Activated CD8-positive, alpha-beta memory T cell treated with anti-CD3 and anti-CD28 coated beads, Interleukin-2, amount 10 ng/mL, durations not matched to agents 7 days and 5 days (primary cell): ENCODE results near the gene ONECUT2. TPM values are rescaled to one million over a fixed set of nuclear protein-coding genes. Genes with fewer than 3 reads are reported as not detected.

Experiments
- ATAC-seq: fragments of 150-1000 bp; cut with Tn5 transposase; one replicate; pipeline ENCODE4 v1.10.0; 2021; ENCODE audit warnings: moderate library complexity
- CTCF ChIA-PET: fragments of 350-600 bp; sonication (Branson Sonifier 250); formaldehyde crosslinking; loops from one replicate; lab custom pipeline; 2021; ENCODE audit warnings: antibody characterized with exemption; lab: Charles Lee
- DNase-seq: peaks from one replicate; pipeline ENCODE4 v3.0.0-alpha.2; 2020
- H3K27ac Mint-ChIP-seq: one replicate; pipeline ENCODE4 v1.8.0; 2021; ENCODE audit warnings: mild to moderate bottlenecking, mixed read lengths
- H3K27me3 Mint-ChIP-seq: one replicate; pipeline ENCODE4 v1.8.0; 2021; ENCODE audit warnings: mixed read lengths
- H3K36me3 Mint-ChIP-seq: one replicate; pipeline ENCODE4 v1.8.0; 2021; ENCODE audit warnings: mild to moderate bottlenecking, mixed read lengths
- H3K4me1 Mint-ChIP-seq: one replicate; pipeline ENCODE4 v1.8.0; 2021; ENCODE audit warnings: mixed read lengths
- H3K4me3 Mint-ChIP-seq: one replicate; pipeline ENCODE4 v1.8.0; 2021; ENCODE audit warnings: mild to moderate bottlenecking, moderate library complexity, mixed read lengths
- H3K9me3 Mint-ChIP-seq: one replicate; pipeline ENCODE4 v1.8.0; 2022; ENCODE audit warnings: low read depth, mixed read lengths
- total RNA-seq, 2 experiments: library from RNA; stranded (reverse); gene quantifications; one replicate each; pipeline ENCODE4 v1.2.3, GENCODE V29; 2021

Gene ONECUT2
- total RNA-seq, 2 experiments from 2014 or later: not detected

DNA sequence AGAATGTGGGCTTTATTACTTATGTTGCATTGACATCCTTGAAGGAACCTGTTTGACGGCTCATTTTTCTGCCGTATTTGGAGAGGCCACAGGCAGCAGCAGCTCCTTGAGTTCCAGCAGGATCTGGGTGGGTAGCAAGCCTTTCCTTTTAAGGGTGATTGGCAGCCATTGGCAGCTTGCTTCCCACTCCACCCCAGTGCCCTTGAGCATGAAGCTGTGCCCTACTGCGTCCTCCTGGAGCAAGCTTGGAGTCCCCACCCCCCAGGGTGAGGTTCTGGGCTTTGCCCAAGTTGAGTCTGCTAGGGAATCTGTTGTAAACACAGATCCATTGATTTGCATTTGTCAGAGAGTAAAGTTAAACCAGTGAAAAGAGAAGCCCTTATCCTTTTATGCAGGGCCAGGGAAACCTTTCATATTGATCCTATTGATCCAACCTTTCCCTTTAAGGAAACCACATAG is 9.2 kb downstream of the ONECUT2 start:
- CTCF ChIA-PET: no interaction called here
- H3K27me3 Mint-ChIP-seq: peaks cover 71% of the 10 kb centered on the region
- H3K4me1 Mint-ChIP-seq: peaks cover 14% of the 10 kb centered on the region
- no peak overlapping the region for H3K4me3 Mint-ChIP-seq
- DNase-seq (no peak), ATAC-seq (no peak)
- peaks cover 4% of the 10 kb centered on the region for H3K36me3 Mint-ChIP-seq
- H3K9me3 Mint-ChIP-seq: no peaks in the 10 kb centered on the region
- no peak overlapping the region for H3K27ac Mint-ChIP-seq

- H3K27ac Mint-ChIP-seq: no peak overlapping the region
- no peak overlapping the region for H3K4me3 Mint-ChIP-seq
- H3K36me3 Mint-ChIP-seq: peaks cover 3% of the 10 kb centered on the region
- peaks cover 8% of the 10 kb centered on the region for H3K4me1 Mint-ChIP-seq
- ATAC-seq (no peak), DNase-seq (no peak)
- CTCF ChIA-PET: interaction anchor here (1.0 kb wide), 1 partner anchor 677 kb away, joined by 3 read pairs; no protein-coding TSS in a partner anchor
- peaks cover 58% of the 10 kb centered on the region for H3K27me3 Mint-ChIP-seq
- no peaks in the 10 kb centered on the region for H3K9me3 Mint-ChIP-seq
Observed at GRCh38 chr18:57445488-57446319, 10.5 kb downstream of the ONECUT2 start.

GRCh38 chr18:57446322-57446721 is 11.1 kb downstream of the ONECUT2 start:
- no peak overlapping the region for H3K27ac Mint-ChIP-seq
- H3K27me3 Mint-ChIP-seq: peaks cover 51% of the 10 kb centered on the region
- no peak overlapping the region for H3K4me3 Mint-ChIP-seq
- H3K36me3 Mint-ChIP-seq: peaks cover 2% of the 10 kb centered on the region
- no peaks in the 10 kb centered on the region for H3K9me3 Mint-ChIP-seq
- CTCF ChIA-PET: interaction anchor here (1.0 kb wide), 1 partner anchor 678 kb away, joined by 3 read pairs; no protein-coding TSS in a partner anchor
- ATAC-seq (no peak), DNase-seq (no peak)
- peaks cover 4% of the 10 kb centered on the region for H3K4me1 Mint-ChIP-seq

- Mint-ChIP-seq H3K4me3 (no peak overlapping the region), H3K27ac (no peak overlapping the region), H3K9me3 (no peaks in the 10 kb centered on the region), H3K4me1 (no peaks in the 10 kb centered on the region), H3K27me3 (peaks cover 43% of the 10 kb centered on the region), H3K36me3 (no peaks in the 10 kb centered on the region)
- ATAC-seq: no peak
- DNase-seq: peak; percentile 46
- CTCF ChIA-PET: interaction anchor here (1.0 kb wide), 1 partner anchor 679 kb away, joined by 3 read pairs; no protein-coding TSS in a partner anchor
Observed at GRCh38 chr18:57447154-57447621, 12.0 kb downstream of the ONECUT2 start.

- CTCF ChIA-PET: no interaction called here
- DNase-seq (no peak), ATAC-seq (no peak)
- peaks cover 2% of the 10 kb centered on the region for H3K9me3 Mint-ChIP-seq
- H3K4me3 Mint-ChIP-seq: no peak overlapping the region
- peaks cover 9% of the 10 kb centered on the region for H3K27me3 Mint-ChIP-seq
- no peaks in the 10 kb centered on the region for H3K4me1 Mint-ChIP-seq
- H3K36me3 Mint-ChIP-seq: no peaks in the 10 kb centered on the region
- H3K27ac Mint-ChIP-seq: no peak overlapping the region
Observed at GRCh38 chr18:57455576-57456129, 20.5 kb downstream of the ONECUT2 start.

GRCh38 chr18:57461652-57462269 is 26.6 kb downstream of the ONECUT2 start:
- Mint-ChIP-seq H3K4me3 (no peak overlapping the region), H3K4me1 (no peaks in the 10 kb centered on the region), H3K36me3 (no peaks in the 10 kb centered on the region), H3K9me3 (peaks cover 2% of the 10 kb centered on the region), H3K27me3 (peaks cover 18% of the 10 kb centered on the region), H3K27ac (no peak overlapping the region)
- CTCF ChIA-PET: no interaction called here
- DNase-seq: no peak
- no peak for ATAC-seq

DNA sequence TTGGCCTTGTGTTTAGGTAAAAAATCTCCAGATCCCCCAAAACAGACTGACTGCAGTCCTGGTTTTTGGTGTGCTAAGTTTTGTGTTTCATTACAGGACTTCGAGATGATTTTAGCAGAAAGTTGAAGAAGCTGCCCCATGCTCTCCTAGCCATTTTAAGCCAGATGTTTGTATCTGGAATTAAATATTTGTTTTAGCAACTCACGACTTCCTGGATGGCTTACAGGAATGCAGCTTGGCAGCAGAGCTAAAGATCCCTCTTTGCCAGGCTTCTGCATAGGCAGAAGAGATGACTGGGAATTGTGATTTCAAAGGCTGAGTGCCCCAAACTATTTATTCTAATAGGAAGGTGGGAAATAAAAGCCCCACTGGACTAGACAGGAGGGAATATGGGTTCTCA is 31.1 kb downstream of the ONECUT2 start:
- Mint-ChIP-seq H3K4me1 (no peaks in the 10 kb centered on the region), H3K36me3 (no peaks in the 10 kb centered on the region), H3K27ac (no peak overlapping the region), H3K9me3 (no peaks in the 10 kb centered on the region), H3K27me3 (peaks cover 18% of the 10 kb centered on the region), H3K4me3 (no peak overlapping the region)
- no peak for DNase-seq
- CTCF ChIA-PET: no interaction called here
- no peak for ATAC-seq

DNA sequence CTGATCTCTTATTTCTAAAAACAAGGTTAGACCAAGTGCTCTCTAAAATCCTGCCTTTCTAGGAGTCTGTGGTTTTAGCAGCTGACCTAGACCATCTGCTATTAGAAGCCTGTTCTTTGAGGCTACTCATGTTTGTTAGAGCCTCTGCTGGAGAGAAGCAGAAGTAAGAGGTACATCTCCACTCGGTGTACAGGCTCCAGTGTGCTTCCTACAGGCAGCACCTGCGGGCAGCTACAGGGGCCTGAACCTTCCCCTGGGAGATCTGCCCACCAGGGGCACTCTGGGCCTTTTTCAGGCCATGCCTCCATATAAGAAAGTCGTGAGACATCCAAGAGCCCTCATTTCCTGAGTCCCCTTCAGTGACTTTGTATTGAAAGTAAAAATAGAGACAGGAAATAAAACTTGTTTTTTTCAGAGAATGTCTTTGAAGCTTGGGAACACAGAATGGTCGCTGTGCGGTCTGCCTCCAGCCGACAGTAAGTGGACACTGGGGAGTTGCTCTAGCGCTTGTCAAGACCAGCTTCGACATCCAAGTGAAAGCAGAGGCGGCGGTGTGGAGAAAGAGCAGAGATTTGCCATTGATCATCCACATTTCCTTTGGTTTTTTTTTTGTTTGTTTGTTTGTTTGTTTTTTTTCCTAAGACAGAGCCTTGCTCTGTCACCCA is 31.7 kb downstream of the ONECUT2 start:
- Mint-ChIP-seq H3K9me3 (no peaks in the 10 kb centered on the region), H3K4me3 (no peak overlapping the region), H3K27ac (no peak overlapping the region), H3K27me3 (peaks cover 18% of the 10 kb centered on the region), H3K36me3 (no peaks in the 10 kb centered on the region), H3K4me1 (no peaks in the 10 kb centered on the region)
- ATAC-seq (no peak), DNase-seq (no peak)
- CTCF ChIA-PET: no interaction called here

- Mint-ChIP-seq H3K9me3 (no peaks in the 10 kb centered on the region), H3K4me1 (no peaks in the 10 kb centered on the region), H3K36me3 (no peaks in the 10 kb centered on the region), H3K4me3 (no peak overlapping the region), H3K27ac (no peak overlapping the region), H3K27me3 (peaks cover 16% of the 10 kb centered on the region)
- no peak for DNase-seq
- ATAC-seq: no peak
- CTCF ChIA-PET: no interaction called here
Observed at GRCh38 chr18:57469884-57470283, 34.7 kb downstream of the ONECUT2 start.

DNA sequence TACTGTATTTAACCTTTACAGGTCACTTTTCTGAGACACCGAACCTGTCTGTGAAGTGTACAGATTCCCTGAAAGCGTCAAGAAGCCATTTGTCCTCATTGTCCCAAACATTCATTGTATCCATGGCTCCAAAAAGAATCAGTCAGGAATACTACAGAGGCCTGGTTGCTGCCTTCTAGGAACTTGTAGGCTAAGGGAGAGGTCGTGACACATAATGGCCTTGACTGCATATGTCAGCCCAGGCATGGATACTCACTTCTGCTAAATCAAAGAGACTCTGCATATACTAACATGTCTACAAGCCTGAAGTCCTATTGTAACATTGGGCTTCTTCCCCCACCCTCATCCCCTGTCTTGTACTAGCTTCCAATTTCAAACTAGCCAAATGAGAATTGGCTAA is 40.2 kb downstream of the ONECUT2 start:
- no peak for ATAC-seq
- no peaks in the 10 kb centered on the region for H3K4me1 Mint-ChIP-seq
- no peaks in the 10 kb centered on the region for H3K36me3 Mint-ChIP-seq
- peaks cover 12% of the 10 kb centered on the region for H3K27me3 Mint-ChIP-seq
- CTCF ChIA-PET: no interaction called here
- no peak overlapping the region for H3K4me3 Mint-ChIP-seq
- H3K27ac Mint-ChIP-seq: no peak overlapping the region
- no peak for DNase-seq
- no peaks in the 10 kb centered on the region for H3K9me3 Mint-ChIP-seq

GRCh38 chr18:57475903-57476302 is 40.7 kb downstream of the ONECUT2 start:
- Mint-ChIP-seq H3K4me1 (no peaks in the 10 kb centered on the region), H3K27me3 (peaks cover 12% of the 10 kb centered on the region), H3K4me3 (no peak overlapping the region), H3K9me3 (no peaks in the 10 kb centered on the region), H3K36me3 (no peaks in the 10 kb centered on the region), H3K27ac (no peak overlapping the region)
- DNase-seq: no peak
- no peak for ATAC-seq
- CTCF ChIA-PET: no interaction called here

DNA sequence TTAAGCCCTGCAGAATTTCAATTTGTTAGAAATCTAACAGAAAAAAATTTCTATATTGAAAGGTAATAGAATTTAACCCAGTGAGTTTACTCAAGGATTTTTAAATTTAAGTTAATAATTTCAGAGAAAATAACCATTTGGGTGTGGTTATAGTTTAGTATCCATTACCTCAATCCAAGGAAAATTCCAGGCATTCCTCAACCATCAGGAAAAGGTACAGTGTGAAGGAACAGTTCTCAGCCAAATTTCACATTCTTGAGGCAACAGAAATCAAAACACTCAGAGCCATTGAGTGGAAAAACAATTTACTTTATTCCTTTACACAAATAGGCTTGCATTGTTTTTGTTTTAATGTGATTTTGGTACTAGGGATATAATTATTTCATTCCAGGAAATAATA is 45.6 kb downstream of the ONECUT2 start:
- H3K4me3 Mint-ChIP-seq: no peak overlapping the region
- H3K9me3 Mint-ChIP-seq: no peaks in the 10 kb centered on the region
- CTCF ChIA-PET: no interaction called here
- H3K4me1 Mint-ChIP-seq: no peaks in the 10 kb centered on the region
- H3K36me3 Mint-ChIP-seq: no peaks in the 10 kb centered on the region
- H3K27me3 Mint-ChIP-seq: peaks cover 26% of the 10 kb centered on the region
- ATAC-seq: no peak
- DNase-seq: no peak
- no peak overlapping the region for H3K27ac Mint-ChIP-seq
